ENCODE results near the gene PLEKHM2.

Gene PLEKHM2

GRCh38 chr1:15733726-15734226 is 49.7 kb downstream of the PLEKHM2 start:
- Mint-ChIP-seq H3K4me3 (no peak overlapping the region), H3K27me3 (no peaks in the 10 kb centered on the region), H3K27ac (no peak overlapping the region), H3K9me3 (no peaks in the 10 kb centered on the region), H3K36me3 (ENCODE audit: low read depth) (peaks cover 54% of the 10 kb centered on the region), H3K4me1 (ENCODE audit: low read depth) (no peaks in the 10 kb centered on the region)
- no peak for DNase-seq

GRCh38 chr1:15734296-15734695 is 50.2 kb downstream of the PLEKHM2 start:
- no peak overlapping the region for H3K4me3 Mint-ChIP-seq
- H3K9me3 Mint-ChIP-seq, result no peaks in the 10 kb centered on the region
- no peak overlapping the region for H3K27ac Mint-ChIP-seq
- peaks cover 49% of the 10 kb centered on the region for H3K36me3 Mint-ChIP-seq (ENCODE audit: low read depth)
- no peaks in the 10 kb centered on the region for H3K4me1 Mint-ChIP-seq (ENCODE audit: low read depth)
- no peaks in the 10 kb centered on the region for H3K27me3 Mint-ChIP-seq
- DNase-seq, result no peak

GRCh38 chr1:15734901-15735300 is 50.8 kb downstream of the PLEKHM2 start:
- no peak overlapping the region for H3K4me3 Mint-ChIP-seq
- H3K27ac Mint-ChIP-seq, result no peak overlapping the region
- H3K27me3 Mint-ChIP-seq, result no peaks in the 10 kb centered on the region
- H3K36me3 Mint-ChIP-seq (ENCODE audit: low read depth), result peaks cover 45% of the 10 kb centered on the region
- no peaks in the 10 kb centered on the region for H3K4me1 Mint-ChIP-seq (ENCODE audit: low read depth)
- no peak for DNase-seq
- H3K9me3 Mint-ChIP-seq, result no peaks in the 10 kb centered on the region

GRCh38 chr1:15735304-15736037 is 51.4 kb downstream of the PLEKHM2 start:
- Mint-ChIP-seq H3K4me1 (ENCODE audit: low read depth) (no peaks in the 10 kb centered on the region), H3K9me3 (no peaks in the 10 kb centered on the region), H3K36me3 (ENCODE audit: low read depth) (peaks cover 43% of the 10 kb centered on the region), H3K4me3 (no peak overlapping the region), H3K27ac (no peak overlapping the region), H3K27me3 (no peaks in the 10 kb centered on the region)
- no peak for DNase-seq

DNA sequence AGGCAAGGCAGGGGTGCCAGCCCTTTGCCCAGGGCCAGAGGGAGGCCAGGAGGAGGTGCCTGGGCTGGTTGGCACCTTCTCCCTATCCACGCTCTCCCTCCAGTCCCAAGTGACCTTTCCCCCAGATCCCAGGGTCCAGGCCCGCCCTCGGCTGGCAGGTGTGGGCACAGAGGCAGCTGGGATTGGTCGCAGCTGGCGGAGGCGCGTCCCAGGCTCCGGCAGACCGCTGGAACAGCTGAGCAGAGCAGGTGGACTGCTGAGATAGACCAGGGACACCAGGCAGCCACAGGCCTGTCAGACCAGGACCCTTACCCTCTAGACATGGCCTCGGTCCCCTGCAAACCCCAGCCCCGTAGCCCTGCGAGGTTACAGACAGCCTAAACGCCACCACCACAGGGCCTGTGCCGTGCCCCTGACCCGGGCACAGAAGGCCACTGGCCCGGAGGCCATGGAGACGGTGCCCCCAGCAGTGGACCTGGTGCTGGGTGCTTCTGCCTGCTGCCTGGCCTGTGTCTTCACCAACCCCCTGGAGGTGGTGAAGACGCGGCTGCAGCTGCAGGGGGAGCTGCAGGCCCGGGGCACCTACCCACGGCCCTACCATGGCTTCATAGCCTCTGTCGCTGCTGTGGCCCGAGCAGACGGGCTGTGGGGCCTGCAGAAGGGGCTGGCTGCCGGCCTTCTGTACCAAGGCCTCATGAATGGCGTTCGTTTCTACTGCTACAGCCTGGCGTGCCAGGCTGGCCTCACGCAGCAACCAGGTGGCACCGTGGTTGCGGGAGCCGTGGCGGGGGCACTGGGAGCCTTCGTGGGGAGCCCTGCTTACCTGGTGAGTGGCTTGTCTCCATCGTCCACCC is 52.1 kb downstream of the PLEKHM2 start, which contains the start of gene SLC25A34:
TSS of gene SLC25A34 (plus strand) at position 221 of the 854 bp plus-strand sequence. CDS start at position 449, 228 bp downstream.
- Mint-ChIP-seq H3K27me3 (no peaks in the 10 kb centered on the region), H3K36me3 (ENCODE audit: low read depth) (peaks cover 35% of the 10 kb centered on the region), H3K27ac (no peak within 1 kb of the TSS)

GRCh38 chr1:15736892-15737261 is 52.8 kb downstream of the PLEKHM2 start:
- Mint-ChIP-seq H3K9me3 (no peaks in the 10 kb centered on the region), H3K4me3 (no peak overlapping the region), H3K27me3 (no peaks in the 10 kb centered on the region), H3K27ac (no peak overlapping the region), H3K4me1 (ENCODE audit: low read depth) (peaks cover 7% of the 10 kb centered on the region), H3K36me3 (ENCODE audit: low read depth) (peaks cover 30% of the 10 kb centered on the region)
- DNase-seq, result no peak

More for the DNA sequence above, 52.1 kb downstream of the PLEKHM2 start, which contains the start of gene SLC25A34:
- H3K9me3 Mint-ChIP-seq, result no peaks in the 10 kb centered on the region
- H3K4me1 Mint-ChIP-seq (ENCODE audit: low read depth), result peaks cover 3% of the 10 kb centered on the region
- H3K4me3 Mint-ChIP-seq, result no peak within 1 kb of the TSS
- DNase-seq, result no peak

GRCh38 chr1:15737324-15738319 is 53.5 kb downstream of the PLEKHM2 start:
- Mint-ChIP-seq H3K36me3 (ENCODE audit: low read depth) (peaks cover 24% of the 10 kb centered on the region), H3K9me3 (no peaks in the 10 kb centered on the region), H3K4me1 (ENCODE audit: low read depth) (peaks cover 7% of the 10 kb centered on the region), H3K4me3 (no peak overlapping the region), H3K27me3 (no peaks in the 10 kb centered on the region), H3K27ac (no peak overlapping the region)
- DNase-seq, result no peak

DNA sequence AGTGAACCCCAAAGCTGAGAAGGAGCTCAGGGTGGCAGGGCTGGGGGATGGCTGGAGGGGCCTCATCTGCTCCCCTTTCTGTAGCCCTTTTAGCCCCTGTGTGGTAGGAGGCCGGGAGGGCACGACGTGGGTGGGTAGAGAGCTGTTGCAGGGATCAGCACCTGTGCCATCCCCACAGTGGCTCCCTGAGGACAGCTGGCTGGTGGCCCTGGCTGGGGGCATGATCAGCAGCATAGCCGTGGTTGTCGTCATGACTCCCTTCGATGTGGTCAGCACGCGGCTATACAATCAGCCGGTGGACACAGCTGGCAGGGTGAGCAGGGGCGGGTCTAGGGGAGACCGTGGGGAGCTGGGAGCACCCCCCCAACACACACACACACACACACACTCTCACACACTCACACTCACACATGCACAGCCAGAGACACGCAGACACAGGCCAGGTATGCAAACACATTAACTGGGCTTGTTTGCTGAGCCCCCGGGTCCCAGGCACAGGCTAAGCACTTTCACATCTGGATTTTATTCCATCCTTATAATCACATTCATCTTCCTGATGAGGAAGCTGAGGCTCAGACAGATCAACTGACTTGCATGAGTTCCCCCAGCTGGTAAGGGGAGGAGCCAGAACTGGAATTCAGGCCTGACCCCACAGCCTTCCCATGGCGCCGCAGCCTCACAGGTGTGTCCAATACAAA is 54.4 kb downstream of the PLEKHM2 start:
- peaks cover 7% of the 10 kb centered on the region for H3K4me1 Mint-ChIP-seq (ENCODE audit: low read depth)
- H3K27me3 Mint-ChIP-seq, result no peaks in the 10 kb centered on the region
- DNase-seq, result no peak
- H3K36me3 Mint-ChIP-seq (ENCODE audit: low read depth), result peaks cover 15% of the 10 kb centered on the region
- no peak overlapping the region for H3K4me3 Mint-ChIP-seq
- peak overlapping the region; percentile 55 for H3K27ac Mint-ChIP-seq
- no peaks in the 10 kb centered on the region for H3K9me3 Mint-ChIP-seq

DNA sequence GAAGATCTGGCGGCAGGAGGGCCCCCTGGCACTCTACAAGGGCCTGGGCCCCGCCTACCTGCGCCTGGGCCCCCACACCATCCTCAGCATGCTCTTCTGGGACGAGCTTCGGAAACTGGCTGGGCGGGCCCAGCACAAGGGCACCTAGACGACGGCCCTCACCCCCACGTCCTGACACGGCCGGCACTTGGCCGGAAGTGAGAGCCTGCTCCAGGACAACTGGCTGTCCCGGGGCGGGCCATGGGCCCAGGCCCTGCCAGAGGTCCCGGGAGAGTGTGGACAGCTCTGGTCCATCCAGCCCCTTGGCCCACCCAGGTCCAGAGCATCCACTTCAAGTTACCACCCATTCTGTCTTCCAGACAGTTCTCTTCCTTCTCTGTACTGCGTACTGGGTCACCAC is 55.1 kb downstream of the PLEKHM2 start:
- H3K27ac Mint-ChIP-seq, result no peak overlapping the region
- H3K4me3 Mint-ChIP-seq, result no peak overlapping the region
- peaks cover 7% of the 10 kb centered on the region for H3K4me1 Mint-ChIP-seq (ENCODE audit: low read depth)
- H3K36me3 Mint-ChIP-seq (ENCODE audit: low read depth), result peaks cover 10% of the 10 kb centered on the region
- no peaks in the 10 kb centered on the region for H3K9me3 Mint-ChIP-seq
- no peak for DNase-seq
- H3K27me3 Mint-ChIP-seq, result no peaks in the 10 kb centered on the region

DNA sequence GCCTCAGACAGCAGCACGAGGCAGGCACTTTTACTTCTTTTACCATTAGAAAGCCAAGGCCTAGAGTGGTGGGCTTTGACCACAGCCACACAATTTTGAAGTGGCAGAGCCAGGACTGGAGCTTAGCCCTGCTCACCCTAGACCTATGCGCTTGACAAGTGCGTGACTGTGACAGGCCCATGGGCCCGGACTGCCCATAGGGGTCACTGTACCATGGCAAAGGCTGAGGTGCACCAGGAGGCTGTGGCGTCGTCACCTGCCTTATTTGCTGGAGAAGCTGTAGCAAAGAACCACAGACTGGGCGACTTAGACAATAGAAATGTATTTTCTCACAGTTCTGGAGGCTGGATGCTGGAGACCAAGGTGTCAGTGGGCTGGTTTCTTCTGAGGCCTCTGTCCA is 55.6 kb downstream of the PLEKHM2 start:
- Mint-ChIP-seq H3K4me3 (no peak overlapping the region), H3K27me3 (no peaks in the 10 kb centered on the region), H3K36me3 (ENCODE audit: low read depth) (peaks cover 5% of the 10 kb centered on the region), H3K9me3 (no peaks in the 10 kb centered on the region), H3K4me1 (ENCODE audit: low read depth) (peaks cover 7% of the 10 kb centered on the region), H3K27ac (no peak overlapping the region)
- no peak for DNase-seq

GRCh38 chr1:15740924-15741850 is 57.1 kb downstream of the PLEKHM2 start:
- Mint-ChIP-seq H3K4me3 (no peak overlapping the region), H3K9me3 (no peaks in the 10 kb centered on the region), H3K4me1 (ENCODE audit: low read depth) (peaks cover 7% of the 10 kb centered on the region), H3K27me3 (no peaks in the 10 kb centered on the region), H3K27ac (no peak overlapping the region), H3K36me3 (ENCODE audit: low read depth) (no peaks in the 10 kb centered on the region)
- DNase-seq, result peak; percentile 76

DNA sequence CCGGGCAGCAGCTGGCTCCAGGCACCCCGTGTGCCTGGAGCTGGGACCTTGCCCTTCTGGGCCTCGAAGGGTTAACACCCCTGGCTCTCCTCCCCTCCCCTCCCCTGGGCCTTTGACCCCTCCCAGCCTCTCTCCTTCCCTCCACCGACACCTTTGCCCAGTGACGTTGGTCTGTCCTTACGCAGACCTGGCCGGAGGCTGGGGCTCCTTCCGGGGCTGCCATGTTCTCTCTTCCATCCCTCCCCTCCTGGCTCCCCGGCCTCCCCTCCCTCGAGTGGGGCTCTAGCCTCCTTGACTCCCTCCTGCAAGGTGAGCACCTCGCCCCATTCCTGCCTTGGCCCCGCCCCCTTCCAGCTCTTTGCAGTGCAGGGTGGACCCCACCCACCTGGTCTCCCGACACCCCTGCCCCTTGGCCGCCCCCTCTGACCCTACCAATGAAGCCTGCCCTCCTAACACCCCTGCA is 58.2 kb downstream of the PLEKHM2 start, which contains the start of gene TMEM82:
TSS of gene TMEM82 (plus strand) at position 161 of the 463 bp plus-strand sequence. CDS start at position 222, 61 bp downstream.
- H3K27ac Mint-ChIP-seq, result no peak within 1 kb of the TSS
- H3K4me3 Mint-ChIP-seq, result no peak within 1 kb of the TSS
- H3K27me3 Mint-ChIP-seq, result no peaks in the 10 kb centered on the region

More for the DNA sequence above, 58.2 kb downstream of the PLEKHM2 start, which contains the start of gene TMEM82:
- no peak for DNase-seq
- H3K4me1 Mint-ChIP-seq (ENCODE audit: low read depth), result peaks cover 7% of the 10 kb centered on the region
- H3K36me3 Mint-ChIP-seq (ENCODE audit: low read depth), result no peaks in the 10 kb centered on the region
- H3K9me3 Mint-ChIP-seq, result no peaks in the 10 kb centered on the region
